Measurements from ENCODE around the gene NELFB. TPM values are rescaled to one million over a fixed set of nuclear protein-coding genes. Genes with fewer than 3 reads are reported as not detected.

NELFB gene
- polyA plus RNA-seq, 1 donor from 2014 or later: 64.7 TPM

DNA sequence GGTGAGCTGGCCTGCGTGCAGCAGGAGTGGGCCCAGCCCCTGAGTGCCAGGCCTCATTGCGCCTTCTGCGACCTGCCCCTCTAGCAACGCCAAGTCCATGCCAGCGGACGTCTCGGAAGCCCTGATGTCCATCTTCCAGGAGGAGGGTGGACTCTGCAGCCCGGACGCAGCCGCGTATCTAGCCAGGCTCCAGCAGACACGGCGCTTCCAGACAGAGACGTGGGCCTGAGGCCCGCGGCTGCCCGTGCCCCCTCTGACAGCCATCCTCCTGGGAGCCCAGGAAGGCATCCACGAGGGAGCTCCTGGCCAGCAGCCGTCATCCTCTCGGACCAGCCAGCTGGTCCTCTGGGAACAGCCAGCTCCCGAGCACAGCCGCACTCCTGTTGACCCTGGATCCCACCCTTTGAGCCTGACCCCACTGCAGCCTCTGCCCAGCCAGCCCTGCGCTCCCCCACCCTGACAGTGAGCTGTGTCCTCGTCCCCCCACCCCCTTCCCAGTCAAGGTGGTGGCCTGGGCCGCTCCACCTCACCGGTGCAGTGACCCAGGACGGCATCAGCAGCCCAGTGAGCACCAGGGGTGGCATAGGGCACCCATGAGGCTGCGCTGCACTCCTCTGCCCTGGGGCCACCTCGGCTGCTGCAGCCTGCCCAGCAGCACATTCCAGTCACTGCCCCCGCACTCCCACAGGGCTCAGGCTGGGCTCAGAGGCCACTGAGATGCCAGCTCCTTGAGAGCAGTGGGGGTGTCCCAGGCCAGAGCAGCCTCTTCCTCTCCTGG is 38.8 kb upstream of the NELFB start:
- Histone ChIP-seq H3K36me3 (ENCODE audit: insufficient read depth, low read length) (no peaks in the 10 kb centered on the region), H4K20me1 (ENCODE audit: insufficient read depth) (no peaks in the 10 kb centered on the region)
- TF ChIP-seq EP300 (conservative IDR thresholded peaks at IDR 0.05; ENCODE audit: poor library complexity, severe bottlenecking) (no peak), POLR2AphosphoS5 (IDR thresholded peaks at IDR 0.05) (no peak)
- TF ChIP-seq, protein P1, sequence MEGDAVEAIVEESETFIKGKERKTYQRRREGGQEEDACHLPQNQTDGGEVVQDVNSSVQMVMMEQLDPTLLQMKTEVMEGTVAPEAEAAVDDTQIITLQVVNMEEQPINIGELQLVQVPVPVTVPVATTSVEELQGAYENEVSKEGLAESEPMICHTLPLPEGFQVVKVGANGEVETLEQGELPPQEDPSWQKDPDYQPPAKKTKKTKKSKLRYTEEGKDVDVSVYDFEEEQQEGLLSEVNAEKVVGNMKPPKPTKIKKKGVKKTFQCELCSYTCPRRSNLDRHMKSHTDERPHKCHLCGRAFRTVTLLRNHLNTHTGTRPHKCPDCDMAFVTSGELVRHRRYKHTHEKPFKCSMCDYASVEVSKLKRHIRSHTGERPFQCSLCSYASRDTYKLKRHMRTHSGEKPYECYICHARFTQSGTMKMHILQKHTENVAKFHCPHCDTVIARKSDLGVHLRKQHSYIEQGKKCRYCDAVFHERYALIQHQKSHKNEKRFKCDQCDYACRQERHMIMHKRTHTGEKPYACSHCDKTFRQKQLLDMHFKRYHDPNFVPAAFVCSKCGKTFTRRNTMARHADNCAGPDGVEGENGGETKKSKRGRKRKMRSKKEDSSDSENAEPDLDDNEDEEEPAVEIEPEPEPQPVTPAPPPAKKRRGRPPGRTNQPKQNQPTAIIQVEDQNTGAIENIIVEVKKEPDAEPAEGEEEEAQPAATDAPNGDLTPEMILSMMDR (IDR thresholded peaks at IDR 0.05; ENCODE audit: poor library complexity, severe bottlenecking): no peak

DNA sequence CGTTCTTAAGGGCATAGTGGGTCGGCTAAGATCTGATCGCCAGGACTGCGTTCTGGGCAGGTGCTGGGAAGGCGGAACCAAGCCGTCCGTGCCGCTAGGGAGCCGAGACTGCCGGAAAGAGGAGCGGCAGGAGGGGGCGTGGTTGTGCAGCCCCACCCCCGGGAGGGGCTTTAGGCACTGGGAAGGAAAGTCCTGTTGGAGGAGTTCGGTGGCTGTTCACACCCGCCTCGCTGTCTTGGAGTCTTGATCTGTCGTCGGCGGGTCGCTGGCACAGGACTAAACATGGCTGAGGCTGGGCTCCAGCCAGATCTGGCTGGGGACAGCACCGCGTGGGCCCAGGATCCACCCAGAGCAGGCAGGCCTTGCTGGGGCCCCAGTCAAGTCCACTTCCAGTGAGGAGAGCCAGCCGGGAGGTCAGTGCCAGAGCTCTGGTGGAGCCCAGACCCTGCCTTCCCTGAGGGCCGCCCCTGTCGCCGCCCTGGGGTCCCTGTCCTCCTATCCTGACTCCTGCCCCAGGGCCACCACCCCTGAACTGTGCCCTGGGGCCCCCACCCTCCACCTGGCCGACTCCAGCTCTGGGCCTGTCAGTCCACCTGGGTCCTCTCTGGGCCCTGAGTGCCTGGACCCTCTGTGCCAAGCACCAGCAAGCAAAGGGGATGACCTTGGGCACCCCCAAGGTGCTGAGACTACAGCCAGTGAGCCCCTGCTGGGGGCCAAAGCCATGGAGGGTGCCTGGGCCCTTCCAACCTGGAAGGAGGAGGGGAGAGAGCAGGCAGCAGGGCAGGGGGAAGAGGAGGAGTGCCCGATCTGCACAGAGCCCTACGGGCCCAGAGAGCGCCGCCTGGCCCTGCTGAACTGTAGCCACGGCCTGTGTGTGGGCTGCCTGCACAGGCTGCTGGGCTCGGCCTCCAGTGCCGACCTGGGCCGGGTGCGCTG is 37.6 kb upstream of the NELFB start:
- Histone ChIP-seq H3K4me3 (ENCODE audit: low read length) (no peak overlapping the region), H3K4me2 (ENCODE audit: low read length) (no peak overlapping the region), H3K27ac (ENCODE audit: low read length) (no peak overlapping the region), H3K36me3 (ENCODE audit: insufficient read depth, low read length) (no peaks in the 10 kb centered on the region), H3K9me2 (ENCODE audit: insufficient read depth, low read length) (no peaks in the 10 kb centered on the region), H2AFZ (ENCODE audit: low read depth, low read length) (no peak overlapping the region), H3K79me2 (replicated peaks; ENCODE audit: insufficient read depth, low read length) (no peaks in the 10 kb centered on the region), H3K9me3 (ENCODE audit: low read length) (no peaks in the 10 kb centered on the region), H3K9ac (ENCODE audit: low read length) (no peak overlapping the region), H3F3A (ENCODE audit: insufficient read depth, low read length, poor library complexity, severe bottlenecking) (no peaks in the 10 kb centered on the region), H4K20me1 (ENCODE audit: insufficient read depth) (no peaks in the 10 kb centered on the region), H3K27me3 (ENCODE audit: insufficient read depth, low read depth, low read length) (no peaks in the 10 kb centered on the region)
- TF ChIP-seq TAF1 (IDR thresholded peaks at IDR 0.05; ENCODE audit: low read depth): no peak
- TF ChIP-seq, protein P2, sequence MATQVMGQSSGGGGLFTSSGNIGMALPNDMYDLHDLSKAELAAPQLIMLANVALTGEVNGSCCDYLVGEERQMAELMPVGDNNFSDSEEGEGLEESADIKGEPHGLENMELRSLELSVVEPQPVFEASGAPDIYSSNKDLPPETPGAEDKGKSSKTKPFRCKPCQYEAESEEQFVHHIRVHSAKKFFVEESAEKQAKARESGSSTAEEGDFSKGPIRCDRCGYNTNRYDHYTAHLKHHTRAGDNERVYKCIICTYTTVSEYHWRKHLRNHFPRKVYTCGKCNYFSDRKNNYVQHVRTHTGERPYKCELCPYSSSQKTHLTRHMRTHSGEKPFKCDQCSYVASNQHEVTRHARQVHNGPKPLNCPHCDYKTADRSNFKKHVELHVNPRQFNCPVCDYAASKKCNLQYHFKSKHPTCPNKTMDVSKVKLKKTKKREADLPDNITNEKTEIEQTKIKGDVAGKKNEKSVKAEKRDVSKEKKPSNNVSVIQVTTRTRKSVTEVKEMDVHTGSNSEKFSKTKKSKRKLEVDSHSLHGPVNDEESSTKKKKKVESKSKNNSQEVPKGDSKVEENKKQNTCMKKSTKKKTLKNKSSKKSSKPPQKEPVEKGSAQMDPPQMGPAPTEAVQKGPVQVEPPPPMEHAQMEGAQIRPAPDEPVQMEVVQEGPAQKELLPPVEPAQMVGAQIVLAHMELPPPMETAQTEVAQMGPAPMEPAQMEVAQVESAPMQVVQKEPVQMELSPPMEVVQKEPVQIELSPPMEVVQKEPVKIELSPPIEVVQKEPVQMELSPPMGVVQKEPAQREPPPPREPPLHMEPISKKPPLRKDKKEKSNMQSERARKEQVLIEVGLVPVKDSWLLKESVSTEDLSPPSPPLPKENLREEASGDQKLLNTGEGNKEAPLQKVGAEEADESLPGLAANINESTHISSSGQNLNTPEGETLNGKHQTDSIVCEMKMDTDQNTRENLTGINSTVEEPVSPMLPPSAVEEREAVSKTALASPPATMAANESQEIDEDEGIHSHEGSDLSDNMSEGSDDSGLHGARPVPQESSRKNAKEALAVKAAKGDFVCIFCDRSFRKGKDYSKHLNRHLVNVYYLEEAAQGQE (IDR thresholded peaks at IDR 0.05; ENCODE audit: borderline replicate concordance): no peak
- TF ChIP-seq EP300 (conservative IDR thresholded peaks at IDR 0.05; ENCODE audit: poor library complexity, severe bottlenecking): no peak
- TF ChIP-seq SMC3 (conservative IDR thresholded peaks at IDR 0.05; ENCODE audit: poor library complexity): no peak
- TF ChIP-seq RAD21 (conservative IDR thresholded peaks at IDR 0.05): no peak
- no peak for TF ChIP-seq EZH2 (IDR thresholded peaks at IDR 0.05; ENCODE audit: borderline replicate concordance, insufficient read depth, low read length, poor library complexity, severe bottlenecking)

More for the DNA sequence above, 38.8 kb upstream of the NELFB start:
- Histone ChIP-seq H3K27me3 (ENCODE audit: insufficient read depth, low read depth, low read length) (no peaks in the 10 kb centered on the region), H3K79me2 (replicated peaks; ENCODE audit: insufficient read depth, low read length) (no peaks in the 10 kb centered on the region), H3K9ac (ENCODE audit: low read length) (no peak overlapping the region), H3K9me2 (ENCODE audit: insufficient read depth, low read length) (no peaks in the 10 kb centered on the region), H2AFZ (ENCODE audit: low read depth, low read length) (no peak overlapping the region), H3K27ac (ENCODE audit: low read length) (no peak overlapping the region), H3F3A (ENCODE audit: insufficient read depth, low read length, poor library complexity, severe bottlenecking) (no peaks in the 10 kb centered on the region), H3K9me3 (ENCODE audit: low read length) (no peaks in the 10 kb centered on the region), H3K4me3 (ENCODE audit: low read length) (no peak overlapping the region), H3K4me2 (ENCODE audit: low read length) (no peak overlapping the region)
